A673 (cell line): ENCODE data around the gene MAP4K4.

Experiments used
- EZH2 ChIP-seq: fragments of 200-600 bp; sonication (generic); IDR thresholded peaks from 2 replicates; pipeline ENCODE4 v1.6.1; 2017; ENCODE audit warnings: borderline replicate concordance, low read depth, mild to moderate bottlenecking, mixed read lengths, antibody characterized with exemption, low read length; ENCODE audit not compliant: poor library complexity, severe bottlenecking
- TF ChIP-seq, protein P1 (sequence below): fragments of 300-800, 200-600 bp; sonication (generic); conservative IDR thresholded peaks from 2 replicates; pipeline ENCODE4 v1.5.1; 2017; ENCODE audit warnings: low read depth, mild to moderate bottlenecking, antibody characterized with exemption, low read length, moderate library complexity, mixed read lengths

DNA sequence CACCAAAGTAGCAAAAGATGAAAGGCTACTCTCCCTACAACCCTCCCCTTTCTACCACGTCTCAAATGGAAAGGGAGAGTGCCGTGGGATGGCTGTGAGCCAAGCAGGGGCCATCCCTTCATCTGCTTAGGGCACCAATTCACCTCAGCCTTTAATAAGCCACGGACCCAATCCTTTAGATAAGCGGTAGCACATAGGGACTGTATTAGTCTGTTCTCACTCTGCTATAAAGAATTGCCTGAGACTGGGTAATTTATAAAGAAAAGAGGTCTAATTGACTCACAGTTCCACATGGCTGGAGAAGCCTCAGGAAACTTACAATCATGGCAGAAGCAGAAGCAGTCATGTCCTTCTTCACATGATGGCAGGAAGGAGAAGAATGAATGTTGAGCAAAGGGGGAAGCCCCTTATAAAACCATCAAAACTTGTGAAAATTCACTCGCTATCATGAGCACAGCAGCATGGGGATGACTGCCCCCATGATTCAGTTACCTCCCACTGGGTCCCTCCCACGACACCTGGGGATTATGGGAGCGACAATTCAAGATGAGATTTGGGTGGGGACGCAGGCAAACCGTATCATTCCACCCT is 208.3 kb downstream of the MAP4K4 start:
- TF ChIP-seq, protein P1, sequence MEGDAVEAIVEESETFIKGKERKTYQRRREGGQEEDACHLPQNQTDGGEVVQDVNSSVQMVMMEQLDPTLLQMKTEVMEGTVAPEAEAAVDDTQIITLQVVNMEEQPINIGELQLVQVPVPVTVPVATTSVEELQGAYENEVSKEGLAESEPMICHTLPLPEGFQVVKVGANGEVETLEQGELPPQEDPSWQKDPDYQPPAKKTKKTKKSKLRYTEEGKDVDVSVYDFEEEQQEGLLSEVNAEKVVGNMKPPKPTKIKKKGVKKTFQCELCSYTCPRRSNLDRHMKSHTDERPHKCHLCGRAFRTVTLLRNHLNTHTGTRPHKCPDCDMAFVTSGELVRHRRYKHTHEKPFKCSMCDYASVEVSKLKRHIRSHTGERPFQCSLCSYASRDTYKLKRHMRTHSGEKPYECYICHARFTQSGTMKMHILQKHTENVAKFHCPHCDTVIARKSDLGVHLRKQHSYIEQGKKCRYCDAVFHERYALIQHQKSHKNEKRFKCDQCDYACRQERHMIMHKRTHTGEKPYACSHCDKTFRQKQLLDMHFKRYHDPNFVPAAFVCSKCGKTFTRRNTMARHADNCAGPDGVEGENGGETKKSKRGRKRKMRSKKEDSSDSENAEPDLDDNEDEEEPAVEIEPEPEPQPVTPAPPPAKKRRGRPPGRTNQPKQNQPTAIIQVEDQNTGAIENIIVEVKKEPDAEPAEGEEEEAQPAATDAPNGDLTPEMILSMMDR, result no peak
- no peak for TF ChIP-seq EZH2
